NCI-H128 (cell line): ENCODE measurements around the gene GALNT7.

ENCODE experiments used
- DNase-seq: peaks from one replicate; lab custom pipeline; 2025; ENCODE audit not compliant: unreplicated experiment; lab: John Stamatoyannopoulos, UW

GALNT7 gene

DNA sequence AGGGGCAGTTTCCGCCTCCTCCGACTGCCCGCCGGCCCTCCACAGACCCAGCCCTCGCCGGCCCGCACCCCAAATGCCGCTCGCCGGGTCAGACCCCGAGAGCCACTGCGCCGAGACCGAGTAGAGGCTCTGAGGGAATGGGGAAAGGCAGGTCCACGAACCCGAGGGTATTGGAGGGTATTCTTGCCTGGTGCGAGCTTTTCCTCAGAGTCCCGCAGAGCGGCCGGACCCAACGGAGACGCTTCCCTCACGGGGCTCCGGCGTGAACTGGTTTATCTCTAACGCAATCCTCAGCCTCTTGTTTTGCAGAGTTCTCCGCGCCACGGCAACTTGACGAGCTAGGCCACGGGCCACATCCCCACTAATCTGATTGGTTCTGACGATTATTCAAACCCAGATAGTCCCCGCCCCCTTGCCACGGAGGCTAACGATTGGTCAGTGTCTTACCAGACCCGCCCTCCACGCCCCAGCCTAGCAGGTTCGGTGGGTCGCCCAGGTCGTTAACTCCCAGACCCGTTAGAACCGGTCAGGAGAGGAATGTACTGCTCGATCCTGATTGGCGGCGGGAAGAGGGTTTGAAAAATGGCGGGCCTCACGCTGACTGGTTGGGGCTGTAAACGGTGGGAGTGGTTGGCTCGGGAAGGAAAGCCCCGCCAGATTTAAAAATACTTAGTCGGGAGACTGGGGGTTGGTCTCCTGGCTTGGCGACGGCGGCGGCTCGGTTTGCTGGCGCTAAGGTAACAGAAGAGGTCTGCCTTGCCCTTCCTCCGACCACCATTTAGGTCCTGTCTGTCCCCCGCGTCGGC is 165.7 kb downstream of the GALNT7 start, which contains the start of gene HMGB2:
HMGB2 (minus strand) TSS at position 274 of the 806 bp plus-strand sequence. CDS start 709 bp downstream, outside the sequence.
- peak; percentile 98 for DNase-seq

DNA sequence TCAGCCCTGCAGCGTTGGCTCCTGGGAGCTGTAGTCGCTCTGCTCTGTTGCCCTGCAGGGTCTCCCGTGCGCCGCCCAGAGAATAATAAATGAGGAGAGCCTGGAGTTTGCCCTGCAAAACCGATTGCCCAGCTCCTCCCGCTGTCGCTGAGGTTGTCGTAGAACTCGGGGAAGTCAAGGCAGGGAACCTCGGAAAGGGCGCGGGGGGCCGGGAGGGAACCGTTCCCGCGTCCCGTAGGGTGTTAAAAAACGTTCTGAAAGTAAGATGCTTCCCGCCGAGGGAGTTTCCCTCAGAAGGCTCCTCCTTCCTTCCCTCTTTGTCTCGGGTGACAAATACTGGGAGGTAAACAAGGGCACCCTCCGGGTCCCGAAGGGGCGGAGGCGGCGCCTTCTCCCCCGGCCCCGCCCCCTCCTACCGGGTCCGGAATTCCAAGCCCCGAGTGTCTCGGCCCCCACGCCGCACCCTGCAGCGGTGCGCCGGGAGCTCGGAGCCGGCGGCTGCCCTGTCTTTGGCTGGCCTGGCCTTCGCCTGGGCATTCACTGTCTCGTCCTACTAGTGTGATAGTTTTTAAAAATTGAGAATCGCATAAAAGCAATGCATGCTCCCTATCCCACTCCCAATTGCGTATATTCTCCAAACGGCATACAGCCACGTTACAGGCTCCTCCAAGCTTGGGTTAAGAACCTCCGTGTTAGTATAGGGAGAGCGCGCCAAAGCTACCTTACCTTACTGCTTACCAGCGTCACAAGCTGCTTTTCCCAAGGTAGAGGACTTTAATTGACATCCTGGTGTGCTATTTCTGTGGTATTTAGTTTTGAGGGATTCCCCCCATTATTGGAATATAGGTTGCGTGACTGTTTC is 166.5 kb downstream of the GALNT7 start:
- peak; percentile 51 for DNase-seq

- DNase-seq, result no peak
Observed at GRCh38 chr4:173337463-173337862, 168.9 kb downstream of the GALNT7 start.

- DNase-seq, result no peak
Observed at GRCh38 chr4:173343832-173344397, 175.3 kb downstream of the GALNT7 start.

GRCh38 chr4:173345648-173346047 is 177.0 kb downstream of the GALNT7 start:
- DNase-seq, result no peak

DNA sequence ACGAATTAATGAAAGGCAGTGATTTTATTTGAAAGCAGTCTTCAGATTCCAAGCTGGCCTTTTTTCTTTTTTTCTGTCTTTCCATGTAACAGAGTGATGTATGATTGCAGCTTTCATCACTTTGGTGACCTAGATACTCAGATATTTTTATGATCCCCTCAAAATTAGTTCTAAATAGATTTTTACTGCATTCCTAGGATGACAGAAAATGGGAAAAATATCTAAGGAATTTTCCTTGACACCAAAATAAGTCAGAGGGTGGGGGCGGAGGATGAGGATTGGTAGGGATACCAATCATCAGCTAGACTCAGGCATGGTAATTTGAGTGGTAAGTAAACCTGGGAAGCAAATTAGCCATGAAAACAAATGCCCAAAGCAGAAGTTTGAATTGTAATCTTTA is 177.5 kb downstream of the GALNT7 start:
- no peak for DNase-seq

- no peak for DNase-seq
Observed at GRCh38 chr4:173347467-173347866, 178.9 kb downstream of the GALNT7 start.

DNA sequence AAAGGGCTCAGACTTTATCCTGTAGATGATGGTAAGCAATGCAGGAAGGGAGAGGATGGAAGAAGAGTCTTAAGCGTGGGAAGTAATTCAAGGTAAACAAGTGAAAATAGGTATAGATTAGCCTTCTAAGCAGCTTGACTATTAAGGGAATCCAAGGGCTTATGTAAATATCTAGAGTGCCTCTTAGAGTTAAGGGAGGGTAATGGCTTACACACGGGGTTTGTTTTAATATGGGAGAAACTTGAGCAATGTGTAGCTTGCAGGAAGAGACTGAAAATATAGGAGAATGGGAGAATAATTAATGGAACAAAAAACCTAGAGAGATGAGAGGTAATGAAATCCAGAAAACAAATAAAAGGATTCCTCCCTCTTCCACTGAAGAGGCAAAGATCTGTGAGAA is 189.3 kb downstream of the GALNT7 start:
- no peak for DNase-seq

GRCh38 chr4:173360587-173361221 is 192.1 kb downstream of the GALNT7 start:
- no peak for DNase-seq

GRCh38 chr4:173362666-173363065 is 194.1 kb downstream of the GALNT7 start:
- DNase-seq, result no peak

DNA sequence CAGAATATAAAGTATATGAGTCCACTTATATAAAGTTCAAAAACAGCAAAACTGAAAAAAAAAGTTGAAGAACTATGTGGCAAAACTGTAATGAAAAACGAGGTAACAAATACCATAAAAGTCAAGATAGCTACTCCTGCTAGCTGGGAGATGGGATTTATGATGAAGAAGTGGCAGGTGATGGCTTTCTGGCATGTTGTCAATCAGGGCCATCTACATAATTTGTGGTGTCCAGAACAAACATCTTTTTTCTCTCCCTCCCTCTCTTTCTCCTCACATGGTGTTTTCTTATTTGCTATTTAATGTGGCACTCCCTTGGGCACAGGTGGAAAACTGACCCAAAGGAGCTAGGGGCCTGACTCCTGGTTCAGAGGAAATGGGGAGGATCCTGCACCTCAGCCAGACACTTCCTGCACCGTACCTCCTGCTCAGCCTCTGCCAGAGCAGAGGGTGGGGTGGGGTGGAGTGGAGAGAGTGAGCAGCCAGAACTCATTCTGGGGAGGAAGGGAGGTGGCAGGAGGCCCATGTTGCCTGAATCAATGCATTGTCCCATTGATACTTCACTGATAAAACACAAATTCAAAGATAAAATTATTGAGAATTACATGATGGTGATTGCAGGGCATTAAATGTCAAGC is 196.9 kb downstream of the GALNT7 start:
- no peak for DNase-seq

- DNase-seq, result no peak
Observed at GRCh38 chr4:173367285-173367684, 198.7 kb downstream of the GALNT7 start.

GRCh38 chr4:173367946-173368345 is 199.3 kb downstream of the GALNT7 start:
- no peak for DNase-seq

DNA sequence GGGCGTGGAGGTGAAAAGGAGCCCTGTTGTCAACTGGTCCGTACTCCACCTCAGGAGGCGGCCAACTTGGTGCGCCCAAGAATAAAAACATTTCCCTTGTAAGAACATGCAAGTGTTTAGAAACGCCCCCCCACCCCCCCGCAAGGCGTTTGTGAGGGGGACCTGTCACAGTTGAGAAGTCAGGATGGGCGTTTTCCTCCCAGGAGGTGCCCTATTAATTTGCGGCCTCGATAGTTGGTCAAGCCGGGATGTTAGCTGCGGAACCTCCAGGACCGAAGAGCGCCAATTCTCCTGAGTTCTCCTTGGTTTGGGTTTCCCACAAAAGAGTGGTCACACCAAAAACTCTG is 201.5 kb downstream of the GALNT7 start:
- no peak for DNase-seq

- peak; percentile 96 for DNase-seq
Observed at GRCh38 chr4:173370477-173371291, 202.1 kb downstream of the GALNT7 start, which contains the start of gene SAP30. TSS of gene SAP30 (plus strand) at chr4:173370954. CDS start at chr4:173371183, 229 bp downstream.

- DNase-seq, result no peak
Observed at GRCh38 chr4:173371292-173372192, 202.9 kb downstream of the GALNT7 start.
